ENCODE results near the gene DSG1. TPM values are rescaled to one million over a fixed set of nuclear protein-coding genes. Genes with fewer than 3 reads are reported as not detected.

Gene DSG1
- total and polyA plus RNA-seq, 2 of the 8 experiments (the other 6 are each of a cell fraction or from before 2014, with no cell fraction given): 0.06 TPM; not detected in 1

- Histone ChIP-seq H3K4me1 (replicated peaks in 1 of 4; ENCODE audit: control insufficient read depth in 3 of 4, insufficient read depth in 4 of 4, low read length in 3 of 4) (no peaks in the 10 kb centered on the region), H3K4me3 (ENCODE audit: extremely low read depth in 1 of 4, insufficient read depth in 2 of 4, low read depth in 3 of 4, low read length in 4 of 4) (no peak overlapping the region), H2BK15ac (ENCODE audit: low read length) (no peak overlapping the region), H3K4ac (replicated peaks; ENCODE audit: insufficient read length, low read depth, low read length) (no peak overlapping the region), H3K18ac (ENCODE audit: extremely low read depth, low read length) (no peak overlapping the region), H3K23ac (ENCODE audit: insufficient read length) (no peak overlapping the region), H3K14ac (ENCODE audit: insufficient read length) (no peak overlapping the region), H2BK120ac (replicated peaks; ENCODE audit: low read depth, low read length) (no peak overlapping the region), H3K79me1 (ENCODE audit: low read depth, low read length) (no peaks in the 10 kb centered on the region), H3K79me2 (ENCODE audit: control insufficient read depth in 1 of 2, insufficient read depth in 2 of 2, low read length in 2 of 2) (no peaks in the 10 kb centered on the region), H4K91ac (replicated peaks; ENCODE audit: insufficient read length, low read length) (no peak overlapping the region), H3K9me3 (ENCODE audit: insufficient read depth in 2 of 2, low read depth in 1 of 2, low read length in 1 of 2) (peaks cover 9 to 10% of the 10 kb centered on the region in 2 experiments; a peak in 3 of 4 replicates), H3K56ac (replicated peaks; ENCODE audit: insufficient read length, low read depth, low read length) (no peak overlapping the region), H3K9ac (replicated peaks in 1 of 4; ENCODE audit: extremely low read depth in 1 of 4, low read depth in 3 of 4, low read length in 3 of 4) (no peak overlapping the region), H2BK12ac (ENCODE audit: low read depth, low read length) (no peak overlapping the region), H4K20me1 (replicated peaks in 1 of 2; ENCODE audit: control insufficient read depth in 1 of 2, insufficient read depth in 2 of 2, low read length in 2 of 2) (no peaks in the 10 kb centered on the region), H2AFZ (ENCODE audit: low read length) (0 out of 2 replicates have a peak overlapping the region, but pooled peaks have one; percentile 18), H3K36me3 (ENCODE audit: control insufficient read depth in 2 of 4, insufficient read depth in 4 of 4, low read length in 3 of 4) (no peaks in the 10 kb centered on the region; a peak in 1 of 8 replicates), H2BK20ac (ENCODE audit: low read length) (no peak overlapping the region), H4K5ac (ENCODE audit: insufficient read length, low read depth, low read length) (no peak overlapping the region), H3K27me3 (replicated peaks in 1 of 4; ENCODE audit: control insufficient read depth in 3 of 4, extremely low read depth in 1 of 4, insufficient read depth in 3 of 4, low read length in 3 of 4) (no peaks in the 10 kb centered on the region; a peak in 1 of 7 replicates), H2BK5ac (ENCODE audit: low read depth, low read length) (no peak overlapping the region), H2AK5ac (ENCODE audit: low read depth, low read length) (no peak overlapping the region), H3K27ac (ENCODE audit: low read depth, low read length) (no peak overlapping the region), H4K8ac (ENCODE audit: extremely low read depth, insufficient read depth, low read length) (no peak overlapping the region), H3K23me2 (ENCODE audit: low read depth, low read length) (no peaks in the 10 kb centered on the region), H3K4me2 (ENCODE audit: insufficient read depth in 1 of 2, low read depth in 2 of 2, low read length in 2 of 2) (no peak overlapping the region)
- ChIA-PET CTCF (ENCODE audit: partially characterized antibody) (no interaction called here), POLR2A (ENCODE audit: partially characterized antibody) (no interaction called here)
- TF ChIP-seq RXRA (IDR thresholded peaks at IDR 0.05; ENCODE audit: insufficient read depth, low read depth, low read length) (no peak), EZH2 (IDR thresholded peaks at IDR 0.05; ENCODE audit: low read depth, low read length, severe bottlenecking) (no peak), GABPA (IDR thresholded peaks at IDR 0.05; ENCODE audit: borderline replicate concordance, insufficient read depth, low read length) (no peak), KDM5A (IDR thresholded peaks at IDR 0.05; ENCODE audit: low read length) (no peak), RBBP5 (IDR thresholded peaks at IDR 0.05; ENCODE audit: borderline replicate concordance, low read depth, low read length) (no peak), ZNF274 (IDR thresholded peaks at IDR 0.05; ENCODE audit: borderline replicate concordance, extremely low read depth, low read length) (no peak), SIX5 (IDR thresholded peaks at IDR 0.05; ENCODE audit: low read depth, low read length) (no peak), E2F6 (IDR thresholded peaks at IDR 0.05) (no peak), CHD1 (IDR thresholded peaks at IDR 0.05; ENCODE audit: low read depth, low read length) (no peak), NRF1 (IDR thresholded peaks at IDR 0.05; ENCODE audit: low read depth, low read length) (no peak), POLR2AphosphoS5 (IDR thresholded peaks at IDR 0.05; ENCODE audit: low read depth, low read length) (no peak), TBP (IDR thresholded peaks at IDR 0.05; ENCODE audit: low read depth, low read length) (no peak), CEBPB (IDR thresholded peaks at IDR 0.05; ENCODE audit: low read depth, low read length) (no peak), SUZ12 (IDR thresholded peaks at IDR 0.05; ENCODE audit: low read length) (no peak)
- FAIRE-seq (no peak), DNase-seq (ENCODE audit: low read depth in 1 of 2, low spot score in 2 of 2) (no peak)
- 92% methylated on average over 5 of the region's 5 CpGs; no CpG with 5 or more reads in 1 of the 2 experiments for WGBS, 2 experiments (ENCODE audit: extremely low coverage in 1 of 2, insufficient coverage in 1 of 2, insufficient read length in 1 of 2, insufficient replicate concordance in 2 of 2, low coverage in 1 of 2, low lambda C conversion rate in 2 of 2, missing lambda C conversion rate in 1 of 2)
Observed at GRCh38 chr18:31356025-31356424, 38.1 kb downstream of the DSG1 start.
